ENCODE data around the gene PRDM2. TPM values are rescaled to one million over a fixed set of nuclear protein-coding genes. Genes with fewer than 3 reads are reported as not detected.

The PRDM2 gene
- total RNA-seq, 5 donors from 2014 or later (not counting 1 experiment from before 2014, with no cell fraction given), result 93.3 to 162 (median 99.4) TPM

DNA sequence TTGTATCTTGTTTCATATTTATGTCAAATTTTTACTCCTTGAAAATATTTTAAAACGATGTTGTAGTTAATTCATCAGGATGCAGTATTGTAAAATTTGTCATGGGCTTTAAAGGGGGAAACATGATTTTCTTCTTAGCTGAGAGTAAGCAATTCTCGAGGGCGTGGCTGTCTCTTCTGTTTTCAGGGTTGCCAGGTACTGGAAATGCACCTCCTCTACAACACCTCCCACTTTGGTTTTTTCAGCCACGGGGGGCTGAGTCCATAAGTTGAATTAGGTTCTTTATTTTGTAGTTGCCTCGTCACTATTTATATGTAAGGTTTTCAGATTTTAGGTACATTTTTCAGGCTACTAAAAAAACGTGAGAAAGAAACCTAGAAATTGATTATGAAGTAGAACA lies 64.0 kb downstream of the PRDM2 start:
- CTCF ChIA-PET, result interaction anchor here in 1 of 2 donors (0.7 to 1.2 kb wide), 2 partner anchors 38 to 47 kb away, joined by 3 read pairs; no protein-coding TSS in a partner anchor
- no peaks in the 10 kb centered on the region for H3K27me3 ChIP-seq (replicated peaks in 1 of 2; ENCODE audit: control insufficient read depth in 2 of 2, extremely low read depth in 1 of 2, insufficient read depth in 2 of 2, low read length in 1 of 2)
- H3K27ac ChIP-seq (ENCODE audit: low read length), result no peak overlapping the region
- H3K4me3 Mint-ChIP-seq, result peak overlapping the region in 1 of 3 donors; percentile 44
- no CpG with 5 or more reads among the region's 6 CpGs for WGBS (ENCODE audit: insufficient coverage)
- H3K4me1 ChIP-seq (ENCODE audit: control insufficient read depth in 1 of 2, extremely low read depth in 1 of 2, insufficient read depth in 2 of 2, low read length in 2 of 2), result peaks cover 10 to 35% of the 10 kb centered on the region in 2 experiments
- H3K4me3 ChIP-seq (ENCODE audit: control insufficient read depth in 1 of 2, extremely low read depth in 1 of 2, low read length in 1 of 2), result no peak overlapping the region
- H3K9me3 Mint-ChIP-seq, result no peaks in the 10 kb centered on the region
- H3K27ac Mint-ChIP-seq, result peak overlapping the region in 1 of 2 donors; percentile 27
- H3K27me3 Mint-ChIP-seq, result no peaks in the 10 kb centered on the region
- peak in 1 of 4 experiments; percentile 31 for ATAC-seq (replicated peaks in 1 of 4)
- DNase-seq, result peak in 10 of 35 experiments; percentile 13 to 40 (median 26)
- H3K36me3 ChIP-seq (ENCODE audit: control insufficient read depth in 2 of 2, extremely low read depth in 1 of 2, insufficient read depth in 1 of 2, low read length in 1 of 2), result peaks cover 0 to 6% of the 10 kb centered on the region in 2 donors
- H3K4me1 Mint-ChIP-seq, result peaks cover 79 to 90% (median 88%) of the 10 kb centered on the region in 3 donors
- H3K36me3 Mint-ChIP-seq, result peaks cover 6% of the 10 kb centered on the region
- POLR2A ChIA-PET, result no interaction called here
- no peaks in the 10 kb centered on the region for H3K9me3 ChIP-seq

DNA sequence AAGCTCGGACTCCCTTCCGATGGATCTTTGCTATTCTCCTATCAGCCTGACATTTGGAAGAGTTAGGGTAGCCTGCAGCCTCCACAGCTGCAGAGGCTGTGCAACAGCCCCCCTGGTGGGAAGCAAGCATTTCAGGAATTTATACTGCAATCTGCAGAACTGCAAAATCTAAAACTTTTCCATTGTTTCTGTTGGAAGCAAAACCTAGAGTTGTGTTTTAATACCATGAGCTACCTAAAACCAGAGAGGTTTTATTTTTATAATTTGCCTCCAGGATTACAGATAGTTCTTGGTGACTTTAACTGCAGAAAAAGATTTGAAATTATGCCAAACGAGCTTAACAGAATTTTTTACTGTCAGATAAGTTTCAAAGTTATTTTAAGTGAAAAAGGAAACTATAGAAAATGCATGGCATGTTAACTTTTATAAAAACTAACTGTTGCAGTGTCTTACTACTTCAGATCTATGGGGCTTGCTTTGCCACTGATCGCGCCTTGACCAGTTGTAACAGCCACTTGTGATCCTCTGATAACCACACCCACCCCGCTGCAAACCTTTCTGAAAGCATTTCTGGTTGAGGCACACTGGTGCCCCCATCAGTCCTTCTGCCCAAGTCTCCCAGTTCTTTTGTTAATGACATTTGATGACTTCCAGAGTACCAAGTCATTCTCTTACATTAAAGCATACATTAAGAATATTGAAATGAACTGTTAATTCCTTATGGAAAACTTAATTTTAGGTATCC lies 64.8 kb downstream of the PRDM2 start:
- no peaks in the 10 kb centered on the region for H3K27me3 ChIP-seq (replicated peaks in 1 of 2; ENCODE audit: control insufficient read depth in 2 of 2, extremely low read depth in 1 of 2, insufficient read depth in 2 of 2, low read length in 1 of 2)
- H3K27ac ChIP-seq (ENCODE audit: low read length), result no peak overlapping the region
- Mint-ChIP-seq H3K36me3 (peaks cover 12% of the 10 kb centered on the region), H3K27me3 (no peaks in the 10 kb centered on the region), H3K4me3 (peak overlapping the region in 1 of 3 donors; percentile 44), H3K9me3 (no peaks in the 10 kb centered on the region), H3K27ac (peak overlapping the region; percentile 23 to 41), H3K4me1 (peaks cover 79 to 91% (median 89%) of the 10 kb centered on the region in 3 donors)
- H3K9me3 ChIP-seq, result no peaks in the 10 kb centered on the region
- ChIA-PET POLR2A (no interaction called here), CTCF (interaction anchor here in 1 of 2 donors (0.5 to 1.2 kb wide), 5 partner anchors 15 to 105 kb away, joined by 3 read pairs; no protein-coding TSS in a partner anchor)
- WGBS (ENCODE audit: insufficient coverage), result 81% methylated on average over 5 of the region's 6 CpGs
- peaks cover 10 to 34% of the 10 kb centered on the region in 2 experiments for H3K4me1 ChIP-seq (ENCODE audit: control insufficient read depth in 1 of 2, extremely low read depth in 1 of 2, insufficient read depth in 2 of 2, low read length in 2 of 2)
- peak in 3 of 4 experiments; percentile 28 to 55 (median 35) for ATAC-seq (replicated peaks in 1 of 4)
- peaks cover 0 to 13% of the 10 kb centered on the region in 2 donors for H3K36me3 ChIP-seq (ENCODE audit: control insufficient read depth in 2 of 2, extremely low read depth in 1 of 2, insufficient read depth in 1 of 2, low read length in 1 of 2)
- H3K4me3 ChIP-seq (ENCODE audit: control insufficient read depth in 1 of 2, extremely low read depth in 1 of 2, low read length in 1 of 2), result no peak overlapping the region
- peak in 17 of 35 experiments; percentile 6 to 49 (median 22) for DNase-seq

DNA sequence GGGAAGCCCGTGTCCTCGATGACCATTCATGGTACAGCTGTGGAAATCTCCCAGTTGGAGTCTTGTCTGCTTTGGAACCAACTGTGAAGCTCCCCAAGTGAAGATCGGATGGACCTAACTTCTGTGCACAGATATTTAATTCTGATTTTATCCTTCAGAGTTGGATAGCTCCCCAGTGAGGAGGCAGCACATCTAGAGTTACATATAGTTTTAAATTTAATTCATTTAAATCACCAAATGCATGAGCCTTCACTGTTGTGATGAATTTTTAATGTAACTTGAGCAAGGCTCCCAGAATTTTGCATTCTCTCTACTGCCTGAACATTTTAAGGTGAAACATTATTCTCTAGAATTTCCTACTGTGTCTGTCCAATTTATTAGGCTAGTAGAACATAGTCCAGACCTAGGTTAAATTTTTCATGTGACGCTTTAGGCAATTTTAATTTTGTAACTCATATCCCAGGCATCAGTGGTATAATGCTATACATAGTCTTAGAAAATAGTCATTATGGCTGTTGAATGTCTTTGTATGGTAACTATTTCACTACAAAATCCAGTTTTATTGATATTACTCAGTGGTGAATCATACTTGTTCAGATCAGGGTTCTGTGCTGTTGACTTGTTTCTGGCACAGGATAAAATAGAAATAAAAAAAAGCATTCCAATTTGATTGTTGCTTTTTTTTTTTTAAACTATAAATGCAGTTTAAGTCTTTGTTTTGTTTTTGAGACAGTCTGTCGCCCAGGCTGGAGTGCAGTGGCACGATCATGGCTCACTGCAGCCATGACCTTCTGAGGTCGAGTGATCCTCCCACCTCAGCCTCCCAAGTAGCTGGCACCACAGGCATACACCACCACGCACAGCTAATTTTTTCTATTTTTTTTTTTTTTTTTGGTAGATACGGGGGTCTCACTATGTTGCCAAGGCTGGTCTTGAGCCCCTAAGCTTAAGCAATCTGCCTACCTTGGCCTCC lies 66.9 kb downstream of the PRDM2 start:
- 100% methylated on average over 2 of the region's 9 CpGs for WGBS (ENCODE audit: insufficient coverage)
- ATAC-seq (replicated peaks in 1 of 4) (no peak), DNase-seq (no peak)
- ChIA-PET POLR2A (interaction anchor here in 1 of 2 donors (0.5 kb wide), 1 partner anchor 36 kb away, joined by 4 read pairs; no protein-coding TSS in a partner anchor), CTCF (interaction anchor here (0.6 to 0.7 kb wide), 3 partner anchors 41 to 63 kb away, joined by 3 read pairs; no protein-coding TSS in a partner anchor)
- Histone ChIP-seq H3K27ac (ENCODE audit: low read length) (no peak overlapping the region), H3K9me3 (no peaks in the 10 kb centered on the region), H3K36me3 (ENCODE audit: control insufficient read depth in 2 of 2, extremely low read depth in 1 of 2, insufficient read depth in 1 of 2, low read length in 1 of 2) (peaks cover 0 to 13% of the 10 kb centered on the region in 2 donors), H3K4me1 (ENCODE audit: control insufficient read depth in 1 of 2, extremely low read depth in 1 of 2, insufficient read depth in 2 of 2, low read length in 2 of 2) (peaks cover 0 to 34% of the 10 kb centered on the region in 2 experiments), H3K4me3 (ENCODE audit: control insufficient read depth in 1 of 2, extremely low read depth in 1 of 2, low read length in 1 of 2) (no peak overlapping the region), H3K27me3 (replicated peaks in 1 of 2; ENCODE audit: control insufficient read depth in 2 of 2, extremely low read depth in 1 of 2, insufficient read depth in 2 of 2, low read length in 1 of 2) (no peaks in the 10 kb centered on the region)
- Mint-ChIP-seq H3K4me3 (no peak overlapping the region), H3K27me3 (no peaks in the 10 kb centered on the region), H3K36me3 (peaks cover 19% of the 10 kb centered on the region), H3K27ac (no peak overlapping the region), H3K9me3 (no peaks in the 10 kb centered on the region), H3K4me1 (peaks cover 78 to 89% (median 87%) of the 10 kb centered on the region in 3 donors)

DNA sequence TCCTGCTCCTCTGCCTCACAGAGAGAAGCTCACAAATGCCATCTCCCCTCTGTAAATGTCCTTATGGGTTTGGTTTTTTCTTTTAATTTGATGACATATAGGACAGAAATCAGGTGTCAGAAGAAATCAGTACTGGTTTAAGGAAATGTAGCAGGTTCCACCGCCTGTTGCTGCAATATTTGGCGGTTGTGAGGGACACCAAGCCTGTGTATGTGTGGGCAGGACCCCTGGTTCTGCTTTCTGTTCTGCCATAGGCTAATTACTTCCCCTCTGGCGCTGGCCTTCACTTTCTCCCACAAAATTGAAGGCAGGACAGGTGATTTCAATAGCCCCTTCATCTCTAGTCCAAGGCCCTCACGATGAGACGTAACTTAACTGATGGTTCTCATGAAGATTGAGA lies 69.2 kb downstream of the PRDM2 start:
- CTCF ChIA-PET, result no interaction called here
- 100% methylated on average over 1 of the region's 5 CpGs for WGBS (ENCODE audit: insufficient coverage)
- Mint-ChIP-seq H3K27me3 (no peaks in the 10 kb centered on the region), H3K9me3 (no peaks in the 10 kb centered on the region), H3K36me3 (peaks cover 23% of the 10 kb centered on the region), H3K4me3 (no peak overlapping the region), H3K4me1 (peaks cover 61 to 76% (median 72%) of the 10 kb centered on the region in 3 donors), H3K27ac (no peak overlapping the region)
- no peak for ATAC-seq (replicated peaks in 1 of 4)
- DNase-seq, result no peak
- Histone ChIP-seq H3K27ac (ENCODE audit: low read length) (no peak overlapping the region), H3K4me3 (ENCODE audit: control insufficient read depth in 1 of 2, extremely low read depth in 1 of 2, low read length in 1 of 2) (no peak overlapping the region), H3K4me1 (ENCODE audit: control insufficient read depth in 1 of 2, extremely low read depth in 1 of 2, insufficient read depth in 2 of 2, low read length in 2 of 2) (peaks cover 0 to 22% of the 10 kb centered on the region in 2 experiments), H3K9me3 (no peaks in the 10 kb centered on the region), H3K36me3 (ENCODE audit: control insufficient read depth in 2 of 2, extremely low read depth in 1 of 2, insufficient read depth in 1 of 2, low read length in 1 of 2) (peaks cover 0 to 22% of the 10 kb centered on the region in 2 donors), H3K27me3 (replicated peaks in 1 of 2; ENCODE audit: control insufficient read depth in 2 of 2, extremely low read depth in 1 of 2, insufficient read depth in 2 of 2, low read length in 1 of 2) (no peaks in the 10 kb centered on the region)
- POLR2A ChIA-PET, result no interaction called here

DNA sequence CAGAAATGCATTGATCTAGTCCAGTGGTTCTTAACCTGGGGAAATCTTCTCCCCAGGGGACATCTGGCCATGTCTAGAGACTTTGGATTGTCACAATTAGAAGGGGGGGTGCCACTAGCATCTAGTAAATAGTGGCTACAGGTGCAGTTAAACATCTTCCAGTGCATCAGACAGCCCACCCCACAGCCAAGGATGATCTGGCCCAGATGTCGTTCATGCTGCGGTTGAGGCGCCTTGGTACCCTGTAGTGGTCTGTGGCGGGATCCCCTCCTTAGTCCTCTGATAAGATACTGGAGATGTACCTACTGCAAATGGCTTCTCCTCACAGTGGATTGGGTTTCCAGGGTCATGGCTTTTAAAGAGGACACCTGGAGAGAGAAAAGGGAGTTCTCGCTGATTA lies 69.8 kb downstream of the PRDM2 start:
- ATAC-seq (replicated peaks in 1 of 4) (no peak), DNase-seq (no peak)
- H3K4me3 Mint-ChIP-seq, result no peak overlapping the region
- Histone ChIP-seq H3K4me1 (ENCODE audit: control insufficient read depth in 1 of 2, extremely low read depth in 1 of 2, insufficient read depth in 2 of 2, low read length in 2 of 2) (peaks cover 0 to 18% of the 10 kb centered on the region in 2 experiments), H3K4me3 (ENCODE audit: control insufficient read depth in 1 of 2, extremely low read depth in 1 of 2, low read length in 1 of 2) (no peak overlapping the region), H3K36me3 (ENCODE audit: control insufficient read depth in 2 of 2, extremely low read depth in 1 of 2, insufficient read depth in 1 of 2, low read length in 1 of 2) (peaks cover 0 to 26% of the 10 kb centered on the region in 2 donors), H3K9me3 (no peaks in the 10 kb centered on the region), H3K27me3 (replicated peaks in 1 of 2; ENCODE audit: control insufficient read depth in 2 of 2, extremely low read depth in 1 of 2, insufficient read depth in 2 of 2, low read length in 1 of 2) (no peaks in the 10 kb centered on the region), H3K27ac (ENCODE audit: low read length) (no peak overlapping the region)
- ChIA-PET POLR2A (no interaction called here), CTCF (no interaction called here)
- no peak overlapping the region for H3K27ac Mint-ChIP-seq
- peaks cover 55 to 70% (median 66%) of the 10 kb centered on the region in 3 donors for H3K4me1 Mint-ChIP-seq
- no peaks in the 10 kb centered on the region for H3K9me3 Mint-ChIP-seq
- H3K27me3 Mint-ChIP-seq, result no peaks in the 10 kb centered on the region
- H3K36me3 Mint-ChIP-seq, result peaks cover 23% of the 10 kb centered on the region
- WGBS (ENCODE audit: insufficient coverage), result no CpG with 5 or more reads among the region's 5 CpGs

DNA sequence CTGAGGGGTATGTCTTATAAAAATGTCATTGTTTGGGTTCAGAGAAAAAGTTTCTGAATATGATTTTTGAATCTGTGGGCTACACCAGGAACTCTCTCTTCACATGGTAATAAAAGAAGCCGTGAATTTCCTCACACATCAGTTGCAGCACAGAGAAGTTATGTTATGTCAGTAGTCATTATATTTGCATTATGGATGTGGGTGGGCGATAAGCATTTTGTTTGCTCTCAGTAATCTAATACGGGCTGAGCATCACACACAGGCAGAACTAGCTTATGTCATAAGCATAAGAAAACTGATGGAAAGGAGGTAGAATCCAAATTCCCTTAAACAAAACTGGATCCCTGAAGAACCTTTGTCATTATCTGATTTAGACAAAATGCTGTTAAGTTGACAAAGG lies 70.8 kb downstream of the PRDM2 start:
- Histone ChIP-seq H3K4me1 (ENCODE audit: control insufficient read depth in 1 of 2, extremely low read depth in 1 of 2, insufficient read depth in 2 of 2, low read length in 2 of 2) (peaks cover 0 to 13% of the 10 kb centered on the region in 2 experiments), H3K36me3 (ENCODE audit: control insufficient read depth in 2 of 2, extremely low read depth in 1 of 2, insufficient read depth in 1 of 2, low read length in 1 of 2) (peaks cover 0 to 35% of the 10 kb centered on the region in 2 donors), H3K9me3 (no peaks in the 10 kb centered on the region), H3K27ac (ENCODE audit: low read length) (no peak overlapping the region), H3K27me3 (replicated peaks in 1 of 2; ENCODE audit: control insufficient read depth in 2 of 2, extremely low read depth in 1 of 2, insufficient read depth in 2 of 2, low read length in 1 of 2) (no peaks in the 10 kb centered on the region), H3K4me3 (ENCODE audit: control insufficient read depth in 1 of 2, extremely low read depth in 1 of 2, low read length in 1 of 2) (no peak overlapping the region)
- Mint-ChIP-seq H3K27ac (no peak overlapping the region), H3K27me3 (no peaks in the 10 kb centered on the region), H3K4me3 (no peak overlapping the region), H3K36me3 (peaks cover 19% of the 10 kb centered on the region), H3K4me1 (peaks cover 46 to 62% (median 58%) of the 10 kb centered on the region in 3 donors), H3K9me3 (no peaks in the 10 kb centered on the region)
- ChIA-PET POLR2A (no interaction called here), CTCF (no interaction called here)
- no peak for DNase-seq
- no CpG with 5 or more reads among the region's 3 CpGs for WGBS (ENCODE audit: insufficient coverage)
- ATAC-seq (replicated peaks in 1 of 4), result no peak
